Tibial nerve (tissue), 4 donors: ENCODE results near the gene PSG7.
"Not testable (repeated sequence)": the region's sequence is repeated elsewhere in the genome, so short reads cannot be mapped to it uniquely, and the experiment has no call there.

ENCODE experiments used
- CTCF ChIP-seq, 5 experiments: fragments of 200-600 bp in 3 of 5; fragments of 450-650 bp in 2 of 5; sonication (generic) in 3 of 5; IDR thresholded peaks; one replicate each; pipeline ENCODE4 v1.5.1; 2016 to 2019; ENCODE audit warnings: antibody characterized with exemption in 5 of 5, mild to moderate bottlenecking in 3 of 5, moderate library complexity in 2 of 5
- EP300 ChIP-seq, 2 donors: sonication (generic); formaldehyde crosslinking; IDR thresholded peaks; one replicate each; pipeline ENCODE4 v1.6.1; 2017; ENCODE audit warnings: antibody characterized with exemption in 2 of 2, mild to moderate bottlenecking in 1 of 2
- POLR2A ChIP-seq, 2 donors: fragments of 450-650 bp; IDR thresholded peaks; one replicate each; pipeline ENCODE4 v1.6.1; 2017; ENCODE audit warnings: antibody characterized with exemption in 2 of 2, mild to moderate bottlenecking in 2 of 2, moderate library complexity in 2 of 2

GRCh38 chr19:42881279-42881678 lies 55.7 kb downstream of the PSG7 start:
- not testable (repeated sequence) for TF ChIP-seq CTCF, EP300, POLR2A (IDR thresholded peaks at IDR 0.05)
